Cardiac muscle cell (in vitro differentiated cells and primary cell): ENCODE measurements around the gene FGGY. TPM values are rescaled to one million over a fixed set of nuclear protein-coding genes. Genes with fewer than 3 reads are reported as not detected.
"Not testable (repeated sequence)": the region's sequence is repeated elsewhere in the genome, so short reads cannot be mapped to it uniquely, and the experiment has no call there.

Source experiments
- DNase-seq, 2 donors: peaks; one replicate each; pipeline versions ENCODE4 v3.0.0 to v3.0.0-alpha.2; 2010 to 2017; ENCODE audit warnings: low read depth in 1 of 2, low spot score in 1 of 2
- H3K27ac ChIP-seq: fragments of 200-600 bp; sonication (generic); 2 replicates; pipeline ENCODE4 v1.5.1; 2016
- H3K27me3 ChIP-seq: fragments of 200-600 bp; sonication (generic); 2 replicates; pipeline ENCODE4 v1.6.0; 2016; ENCODE audit warnings: control low read depth
- H3K36me3 ChIP-seq: fragments of 200-600 bp; sonication (generic); 2 replicates; pipeline ENCODE4 v1.5.1; 2016; ENCODE audit warnings: control low read depth
- H3K4me1 ChIP-seq: fragments of 200-600 bp; sonication (generic); 2 replicates; pipeline ENCODE4 v1.8.1; 2017; ENCODE audit warnings: low read depth, mild to moderate bottlenecking, mixed run types
- H3K4me3 ChIP-seq: fragments of 200-600 bp; sonication (generic); 2 replicates; pipeline ENCODE4 v1.5.1; 2016; ENCODE audit warnings: mild to moderate bottlenecking
- H3K9me3 ChIP-seq: fragments of 200-600 bp; sonication (generic); 2 replicates; pipeline ENCODE4 v1.5.1; 2017; ENCODE audit warnings: low read depth, mild to moderate bottlenecking, control low read depth
- polyA plus RNA-seq: library from polyadenylated mRNA; unstranded; fragments of >200 nt; fragmentation: Nextera tagmentation; extraction: Ambion mirVana; gene quantifications from 2 replicates; pipeline ENCODE4 v1.2.1, GENCODE V29; 2016
- total RNA-seq: library from RNA; depleted of rRNA; stranded (reverse); fragments of >200 nt; gene quantifications from 2 replicates; pipeline ENCODE4 v1.2.3, GENCODE V29; 2016
- TF ChIP-seq, protein P1 (sequence below): IDR thresholded peaks from 2 replicates; pipeline ENCODE4 v1.5.1; 2012; ENCODE audit warnings: low read depth, mild to moderate bottlenecking, low read length

The FGGY gene
- total and polyA plus RNA-seq, 2 experiments from 2014 or later = 9.8 to 14.5 TPM

DNA sequence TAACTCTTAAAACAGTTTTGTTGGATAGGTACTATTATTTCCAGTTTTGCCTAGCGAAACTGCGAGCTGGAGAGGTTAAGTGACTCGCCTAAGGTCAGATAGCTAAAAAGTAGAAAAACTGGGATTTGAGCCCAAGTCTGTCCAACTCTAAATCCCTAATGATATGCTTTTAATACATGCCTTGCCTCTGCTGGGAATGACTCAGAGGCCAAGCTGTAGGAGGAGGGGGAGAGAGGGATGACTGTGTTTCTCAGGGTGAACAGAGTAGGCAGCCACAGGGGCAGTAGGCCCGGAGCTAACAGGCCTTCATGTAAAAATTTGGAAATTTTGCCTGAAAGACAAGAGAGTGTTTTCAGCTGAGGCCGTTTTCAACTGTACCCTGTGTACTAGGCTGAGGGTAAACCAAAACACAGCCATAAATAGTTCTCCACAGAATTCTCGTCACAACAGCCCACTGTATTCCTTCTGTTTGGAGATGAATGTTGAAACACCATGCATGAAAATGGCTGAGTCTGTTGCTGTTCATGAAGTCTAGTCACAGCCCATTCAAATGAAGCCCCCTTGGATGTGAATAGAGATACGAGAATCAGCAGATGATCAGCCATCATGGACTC is 410.4 kb downstream of the FGGY start:
- H3K27ac ChIP-seq = no peak overlapping the region
- no peaks in the 10 kb centered on the region for H3K4me1 ChIP-seq
- no peaks in the 10 kb centered on the region for H3K27me3 ChIP-seq
- H3K4me3 ChIP-seq = no peak overlapping the region
- H3K36me3 ChIP-seq = no peaks in the 10 kb centered on the region
- DNase-seq = peak in 1 of 2 donors; percentile 96
- TF ChIP-seq, protein P1, sequence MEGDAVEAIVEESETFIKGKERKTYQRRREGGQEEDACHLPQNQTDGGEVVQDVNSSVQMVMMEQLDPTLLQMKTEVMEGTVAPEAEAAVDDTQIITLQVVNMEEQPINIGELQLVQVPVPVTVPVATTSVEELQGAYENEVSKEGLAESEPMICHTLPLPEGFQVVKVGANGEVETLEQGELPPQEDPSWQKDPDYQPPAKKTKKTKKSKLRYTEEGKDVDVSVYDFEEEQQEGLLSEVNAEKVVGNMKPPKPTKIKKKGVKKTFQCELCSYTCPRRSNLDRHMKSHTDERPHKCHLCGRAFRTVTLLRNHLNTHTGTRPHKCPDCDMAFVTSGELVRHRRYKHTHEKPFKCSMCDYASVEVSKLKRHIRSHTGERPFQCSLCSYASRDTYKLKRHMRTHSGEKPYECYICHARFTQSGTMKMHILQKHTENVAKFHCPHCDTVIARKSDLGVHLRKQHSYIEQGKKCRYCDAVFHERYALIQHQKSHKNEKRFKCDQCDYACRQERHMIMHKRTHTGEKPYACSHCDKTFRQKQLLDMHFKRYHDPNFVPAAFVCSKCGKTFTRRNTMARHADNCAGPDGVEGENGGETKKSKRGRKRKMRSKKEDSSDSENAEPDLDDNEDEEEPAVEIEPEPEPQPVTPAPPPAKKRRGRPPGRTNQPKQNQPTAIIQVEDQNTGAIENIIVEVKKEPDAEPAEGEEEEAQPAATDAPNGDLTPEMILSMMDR = no peak
- no peaks in the 10 kb centered on the region for H3K9me3 ChIP-seq

DNA sequence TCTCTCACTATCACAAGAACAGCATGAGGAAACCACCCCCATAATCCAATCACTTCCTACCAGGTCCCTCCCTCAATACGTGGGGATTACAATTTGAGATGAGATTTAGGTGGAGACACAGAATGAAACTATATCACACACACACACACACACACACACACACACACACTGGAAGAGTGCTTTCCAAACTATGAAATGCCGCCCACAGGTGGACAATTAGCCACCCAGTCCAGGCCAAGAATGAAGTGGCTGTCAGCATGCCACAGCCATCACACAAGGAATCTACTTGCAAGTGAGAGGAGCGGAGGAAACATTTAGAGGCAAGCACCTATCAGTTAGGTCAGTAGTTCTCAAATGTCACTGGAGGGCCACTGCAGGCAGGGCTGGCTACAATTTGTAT is 412.4 kb downstream of the FGGY start:
- Histone ChIP-seq H3K4me3 (no peak overlapping the region), H3K9me3 (no peaks in the 10 kb centered on the region), H3K27ac (no peak overlapping the region), H3K4me1 (no peaks in the 10 kb centered on the region), H3K36me3 (no peaks in the 10 kb centered on the region), H3K27me3 (no peaks in the 10 kb centered on the region)
- DNase-seq = no peak
- TF ChIP-seq, protein P1 = no peak

DNA sequence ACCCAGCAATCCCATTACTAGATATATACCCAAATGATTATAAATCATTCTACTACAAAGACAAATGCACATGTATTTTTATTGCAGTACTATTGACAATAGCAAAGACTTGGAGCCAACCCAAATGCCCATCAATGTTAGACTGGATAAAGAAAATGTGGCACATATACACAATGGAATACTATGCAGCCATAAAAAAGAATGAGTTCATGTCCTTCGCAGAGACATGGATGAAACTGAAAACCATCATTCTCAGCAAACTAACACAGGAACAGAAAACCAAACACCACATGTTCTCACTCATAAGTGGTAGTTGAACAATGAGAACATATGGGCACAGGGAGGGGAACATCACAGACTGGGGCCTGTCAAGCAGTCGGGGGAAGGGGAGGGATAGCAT is 414.0 kb downstream of the FGGY start:
- H3K4me3 ChIP-seq, DNase-seq, H3K27ac ChIP-seq, H3K4me1 ChIP-seq, H3K36me3 ChIP-seq, H3K9me3 ChIP-seq, H3K27me3 ChIP-seq: not testable (repeated sequence)

DNA sequence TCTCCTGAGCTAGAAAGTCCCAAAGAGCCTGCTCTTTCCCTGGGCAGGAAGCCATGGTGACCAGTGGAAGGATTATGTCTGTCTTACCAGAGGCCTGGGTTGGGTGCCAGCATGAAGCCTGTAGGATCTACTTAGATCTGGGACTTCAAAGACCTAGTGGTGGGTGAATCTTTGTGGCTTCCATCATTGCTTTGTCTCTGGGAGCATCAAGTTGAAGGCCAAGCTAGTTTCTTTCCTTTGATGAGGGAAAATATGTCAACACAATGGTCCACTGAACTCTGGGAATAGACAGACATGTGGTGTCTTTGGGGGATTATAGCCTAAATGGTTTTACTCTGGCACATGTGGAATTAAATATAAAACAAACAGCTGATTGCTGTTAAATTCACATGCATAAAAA is 417.3 kb downstream of the FGGY start:
- Histone ChIP-seq H3K27me3 (no peaks in the 10 kb centered on the region), H3K27ac (no peak overlapping the region), H3K4me1 (peaks cover 17% of the 10 kb centered on the region), H3K9me3 (no peaks in the 10 kb centered on the region), H3K4me3 (no peak overlapping the region), H3K36me3 (no peaks in the 10 kb centered on the region)
- TF ChIP-seq, protein P1 = no peak
- no peak for DNase-seq

DNA sequence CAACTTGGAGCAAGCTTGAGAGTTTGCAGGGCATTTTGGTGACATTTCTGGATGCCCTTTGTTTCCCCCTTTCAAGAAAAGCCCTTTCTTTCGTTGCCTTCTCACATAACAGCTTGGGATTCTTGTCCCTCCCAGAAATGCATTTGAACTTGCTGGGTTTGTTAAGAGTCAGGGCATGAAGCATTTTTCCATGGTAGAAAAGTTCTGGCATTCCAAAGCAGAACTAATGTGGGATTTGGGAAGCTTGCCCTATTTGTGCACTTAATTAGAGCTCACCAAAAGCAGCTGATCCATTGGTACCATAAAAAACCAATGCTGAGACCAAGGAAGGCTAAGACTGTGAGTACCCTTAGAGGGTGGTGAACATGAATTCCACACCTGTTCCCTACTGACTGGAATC is 418.1 kb downstream of the FGGY start:
- Histone ChIP-seq H3K27ac (no peak overlapping the region), H3K4me1 (peaks cover 24% of the 10 kb centered on the region), H3K4me3 (no peak overlapping the region), H3K27me3 (no peaks in the 10 kb centered on the region), H3K9me3 (no peaks in the 10 kb centered on the region), H3K36me3 (no peaks in the 10 kb centered on the region)
- no peak for DNase-seq
- TF ChIP-seq, protein P1 = no peak

DNA sequence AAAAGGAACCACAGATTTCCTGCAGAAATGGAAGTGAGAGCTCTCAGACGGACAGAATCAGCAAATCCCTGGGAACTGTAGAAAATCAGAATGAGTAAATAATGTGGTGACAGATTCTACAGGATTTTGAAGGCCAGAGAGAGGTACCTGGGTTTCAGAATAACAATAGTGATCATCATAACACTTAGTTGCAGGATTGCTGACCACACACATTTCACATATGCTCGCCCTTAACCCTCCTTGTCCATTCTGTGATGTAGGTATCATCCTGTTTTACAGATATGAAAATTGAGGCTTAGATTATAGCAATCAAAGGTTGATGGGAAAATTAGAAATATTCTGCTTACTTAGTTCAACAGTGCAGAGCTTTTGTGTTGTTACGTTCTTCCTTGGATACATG is 419.9 kb downstream of the FGGY start:
- no peak for DNase-seq
- Histone ChIP-seq H3K4me3 (no peak overlapping the region), H3K27me3 (no peaks in the 10 kb centered on the region), H3K4me1 (peaks cover 34% of the 10 kb centered on the region), H3K27ac (no peak overlapping the region), H3K36me3 (no peaks in the 10 kb centered on the region), H3K9me3 (no peaks in the 10 kb centered on the region)
- TF ChIP-seq, protein P1 = no peak
